ENCODE measurements around the gene SLC43A1. TPM values are rescaled to one million over a fixed set of nuclear protein-coding genes. Genes with fewer than 3 reads are reported as not detected.

The SLC43A1 gene
- total RNA-seq, 1 experiment from 2014 or later, result 11.8 TPM

- ATAC-seq (no peak), DNase-seq (ENCODE audit: low read depth, low spot score) (no peak)
- H2AFZ ChIP-seq (ENCODE audit: low read depth, low read length, poor library complexity, severe bottlenecking), result no peak overlapping the region
- H3K9ac ChIP-seq (ENCODE audit: low read length), result no peak overlapping the region
- H3K4me3 ChIP-seq (replicated peaks in 1 of 2; ENCODE audit: low read depth in 1 of 2, low read length in 2 of 2), result no peak overlapping the region
- H4K20me1 ChIP-seq (ENCODE audit: insufficient read depth), result no peaks in the 10 kb centered on the region
- no peaks in the 10 kb centered on the region for H3K79me2 ChIP-seq (ENCODE audit: insufficient read depth, low read length)
- H3K27ac ChIP-seq (ENCODE audit: low read depth, low read length), result no peak overlapping the region
- peaks cover 0 to 5% of the 10 kb centered on the region in 2 experiments; a peak in 2 of 4 replicates for H3K36me3 ChIP-seq (ENCODE audit: control insufficient read depth in 1 of 2, insufficient read depth in 2 of 2, low read length in 2 of 2)
- BruUV-seq (replicated peaks), result no TSS peak
- POLR2A ChIA-PET, result no interaction called here
- no peak for TF ChIP-seq POLR2A (IDR thresholded peaks at IDR 0.05; ENCODE audit: borderline replicate concordance, extremely low read depth, insufficient read depth, insufficient read length)
- TF ChIP-seq EGR1 (IDR thresholded peaks at IDR 0.05; ENCODE audit: low read depth), result no peak
- no peak for TF ChIP-seq CBX3 (IDR thresholded peaks at IDR 0.05; ENCODE audit: low read depth)
- TF ChIP-seq EZH2phosphoT487 (IDR thresholded peaks at IDR 0.05; ENCODE audit: borderline replicate concordance), result no peak
- TF ChIP-seq REST (IDR thresholded peaks at IDR 0.05; ENCODE audit: low read depth), result no peak
- no peak for TF ChIP-seq TCF7L2 (IDR thresholded peaks at IDR 0.05; ENCODE audit: borderline replicate concordance, extremely low read depth, insufficient read depth, insufficient read length)
- TF ChIP-seq MAX (IDR thresholded peaks at IDR 0.05), result no peak
- no peak for TF ChIP-seq ZNF274 (IDR thresholded peaks at IDR 0.05; ENCODE audit: low read depth, low read length)
- no peak for TF ChIP-seq ZFX (IDR thresholded peaks at IDR 0.05)
- TF ChIP-seq JUND (IDR thresholded peaks at IDR 0.05), result no peak
- H3K9me2 ChIP-seq (ENCODE audit: insufficient read depth), result no peaks in the 10 kb centered on the region
- CTCF ChIA-PET, result no interaction called here
- no peaks in the 10 kb centered on the region for H3K9me3 ChIP-seq (ENCODE audit: control insufficient read depth in 1 of 2, insufficient read depth in 1 of 2, low read depth in 1 of 2, low read length in 2 of 2)
- intact Hi-C loops (cut with micrococcal nuclease), result no loop called here
- no peaks in the 10 kb centered on the region for H3K4me1 ChIP-seq (ENCODE audit: control insufficient read depth in 1 of 2, insufficient read depth in 2 of 2, low read length in 2 of 2)
- no peak overlapping the region for H3K4me2 ChIP-seq (ENCODE audit: low read length)
- no peaks in the 10 kb centered on the region for H3K27me3 ChIP-seq (ENCODE audit: insufficient read depth, low read length)
- RAD21 ChIA-PET (ENCODE audit: low non-redundant PET in 1 of 2, low total read pairs in 2 of 2, uncharacterized antibody in 2 of 2, unreplicated experiment in 2 of 2), result no interaction called here
These were observed 46.2 kb downstream of the SLC43A1 start for GRCh38 chr11:57469268-57469667.
